Posterior vena cava (tissue), 2 donors: ENCODE measurements around the gene NUDT5. TPM values are rescaled to one million over a fixed set of nuclear protein-coding genes. Genes with fewer than 3 reads are reported as not detected.

ENCODE experiments used
- microRNA-seq, 2 donors: library from miRNA; unstranded; fragments of <30 nt; microRNA quantifications; one replicate each; pipeline ENCODE4 v1.2.0, GENCODE V29; 2020 to 2021; ENCODE audit warnings: borderline microRNAs expressed in 2 of 2
- total RNA-seq, 2 donors: library from RNA; stranded (reverse); fragmentation: NEBNext Ultra II Directional; extraction: Animal tissue kit (Norgen Biotek cat#: 25700); gene quantifications; one replicate each; pipeline ENCODE4 v1.2.1, GENCODE V29; 2021
- donor health status: DM: yes; HTN: yes; CAD: no.
- donor health status: DM: yes; HTN: yes; CAD: no.

The NUDT5 gene
- total RNA-seq, 2 donors from 2014 or later, result 22.4 to 25.2 TPM

Small RNA genes within 50 kb of the gene (microRNA-seq; reads per million reads assigned to microRNA genes)
- gene MIR548AK, result 0 reads per million in 2 donors

Other genes starting within 250 kb of the NUDT5 start
- 10 to 100 TPM; 15.3 to 19.5 TPM for gene UPF2, start 153.1 kb downstream of the NUDT5 start, total RNA-seq
- 10 to 100 TPM; 11.0 to 12.5 TPM for gene DHTKD1, start 126.9 kb downstream of the NUDT5 start, total RNA-seq
- 1 to 10 TPM; 5.9 to 7.4 TPM for gene SEC61A2, start 66.2 kb downstream of the NUDT5 start, total RNA-seq
- gene CDC123, start 297 bp upstream of the NUDT5 start, total RNA-seq, result 10 to 100 TPM; 48.5 to 52.7 TPM
- 10 to 100 TPM; 12.2 to 17.8 TPM for gene CAMK1D, start 153.7 kb upstream of the NUDT5 start, total RNA-seq